WTC11 (cell line): ENCODE measurements around the gene CACNA1B.

ENCODE experiments used
- CTCF ChIP-seq: fragments of 200-600 bp; IDR thresholded peaks from 2 replicates; pipeline ENCODE4 v1.8.0; 2022; ENCODE audit warnings: antibody characterized with exemption
- E2F5 ChIP-seq: sonication (generic); formaldehyde crosslinking; IDR thresholded peaks from 2 replicates; pipeline ENCODE4 v1.8.1; 2022; ENCODE audit warnings: mild to moderate bottlenecking, moderate library complexity, missing genetic modification reagents
- ZBTB21 ChIP-seq: sonication (generic); formaldehyde crosslinking; IDR thresholded peaks from 2 replicates; pipeline ENCODE4 v1.8.1; 2023; ENCODE audit warnings: mild to moderate bottlenecking, missing genetic modification reagents, borderline replicate concordance
- ZNF512 ChIP-seq: sonication (generic); formaldehyde crosslinking; IDR thresholded peaks from 2 replicates; pipeline ENCODE4 v1.8.1; 2022; ENCODE audit warnings: missing genetic modification reagents, borderline replicate concordance

- TF ChIP-seq ZNF512 (CRISPR knock-in tag): no peak
- TF ChIP-seq ZBTB21: no peak
- TF ChIP-seq CTCF: no peak
- TF ChIP-seq E2F5 (CRISPR knock-in tag): no peak
These were observed 170.6 kb downstream of the CACNA1B start for GRCh38 chr9:138048184-138048583.
